HepG2 (cell line): Measurements from ENCODE around the gene VEZT. TPM values are rescaled to one million over a fixed set of nuclear protein-coding genes. Genes with fewer than 3 reads are reported as not detected.

Experiments used
- BHLHE40 ChIP-seq: IDR thresholded peaks from 2 replicates; pipeline ENCODE4 v1.6.1; 2011; ENCODE audit warnings: low read length, improper control_type of control experiment
- E2F1 ChIP-seq: sonication (generic); formaldehyde crosslinking; IDR thresholded peaks from 2 replicates; pipeline ENCODE4 v1.5.0; 2020; ENCODE audit warnings: missing genetic modification reagents
- EHMT2 ChIP-seq: fragments of 200-600 bp; sonication (generic); IDR thresholded peaks from 2 replicates; pipeline ENCODE4 v1.7.0; 2017; ENCODE audit warnings: antibody characterized with exemption, low read depth, low read length, borderline replicate concordance
- FOXM1 ChIP-seq: sonication (generic); formaldehyde crosslinking; IDR thresholded peaks from 2 replicates; pipeline ENCODE4 v1.5.0; 2020; ENCODE audit warnings: missing genetic modification reagents
- GMEB2 ChIP-seq: IDR thresholded peaks from 2 replicates; pipeline ENCODE4 v1.6.1; 2016; ENCODE audit warnings: missing biosample characterization, missing genetic modification reagents, low read depth
- HMG20B ChIP-seq: conservative IDR thresholded peaks from 2 replicates; pipeline ENCODE4 v1.6.1; 2016; ENCODE audit warnings: missing genetic modification reagents, missing compliant biosample characterization
- LRRFIP1 ChIP-seq: sonication (generic); formaldehyde crosslinking; conservative IDR thresholded peaks from 2 replicates; pipeline ENCODE4 v1.4.0; 2020; ENCODE audit warnings: missing genetic modification reagents
- MTA3 ChIP-seq: sonication (generic); formaldehyde crosslinking; IDR thresholded peaks from 2 replicates; pipeline ENCODE4 v1.4.0; 2020; ENCODE audit warnings: missing genetic modification reagents
- MYPOP ChIP-seq: sonication (generic); formaldehyde crosslinking; IDR thresholded peaks from 2 replicates; pipeline ENCODE4 v1.8.1; 2023; ENCODE audit warnings: mild to moderate bottlenecking, moderate library complexity, missing genetic modification reagents
- NFIB ChIP-seq: sonication (generic); formaldehyde crosslinking; IDR thresholded peaks from 2 replicates; pipeline ENCODE4 v1.9.0; 2021; ENCODE audit warnings: missing genetic modification reagents, mild to moderate bottlenecking, borderline replicate concordance
- NFYB ChIP-seq: sonication (generic); formaldehyde crosslinking; IDR thresholded peaks from 2 replicates; pipeline ENCODE4 v1.4.0; 2020; ENCODE audit warnings: missing genetic modification reagents
- ZNF160 ChIP-seq: sonication (generic); formaldehyde crosslinking; IDR thresholded peaks from 2 replicates; pipeline ENCODE4 v1.8.0; 2022; ENCODE audit warnings: mild to moderate bottlenecking, inconsistent platforms, missing genetic modification reagents
- ZNF251 ChIP-seq: sonication (generic); formaldehyde crosslinking; IDR thresholded peaks from 2 replicates; pipeline ENCODE4 v1.9.0; 2021; ENCODE audit warnings: mild to moderate bottlenecking, missing genetic modification reagents
- ZNF292 ChIP-seq: sonication (generic); formaldehyde crosslinking; IDR thresholded peaks from 2 replicates; pipeline ENCODE4 v1.8.1; 2022; ENCODE audit warnings: mild to moderate bottlenecking, low read depth, missing genetic modification reagents, borderline replicate concordance
- ZNF333 ChIP-seq: sonication (generic); formaldehyde crosslinking; IDR thresholded peaks from 2 replicates; pipeline ENCODE4 v1.4.0; 2020; ENCODE audit warnings: mild to moderate bottlenecking, missing genetic modification reagents, borderline replicate concordance
- ZNF441 ChIP-seq: sonication (generic); formaldehyde crosslinking; IDR thresholded peaks from 2 replicates; pipeline ENCODE4 v1.7.0; 2021; ENCODE audit warnings: missing genetic modification reagents, borderline replicate concordance
- ZNF510 ChIP-seq: sonication (generic); formaldehyde crosslinking; IDR thresholded peaks from 2 replicates; pipeline ENCODE4 v1.4.0; 2020; ENCODE audit warnings: low read depth, mild to moderate bottlenecking, missing genetic modification reagents
- polyA plus RNA-seq, 8 experiments: library from polyadenylated mRNA; depleted of rRNA in 3 of 8; stranded (reverse) in 7 of 8; unstranded in 1 of 8; fragments of >200 nt; fragmentation: Illumina TruSeq in 4 of 8; extraction: Trizol in 4 of 8; gene quantifications; 2 replicates each; pipeline versions ENCODE4 v1.2.1 to v1.2.3, GENCODE V29; 2011 to 2016; ENCODE audit warnings: low read depth in 4 of 8, missing spikeins in 1 of 8, mixed read lengths in 1 of 8; ENCODE audit not compliant: insufficient read depth in 1 of 8
- total RNA-seq, 5 experiments: library from RNA; depleted of rRNA; stranded (reverse); fragments of >200 nt; fragmentation: Illumina TruSeq; extraction: Trizol; gene quantifications; 2 replicates each; pipeline ENCODE4 v1.2.3, GENCODE V29; 2016; ENCODE audit warnings: low read depth in 1 of 5
- TF ChIP-seq, protein P1 (sequence below): sonication (generic); formaldehyde crosslinking; IDR thresholded peaks from 2 replicates; pipeline ENCODE4 v1.8.1; 2023; ENCODE audit warnings: mild to moderate bottlenecking, missing genetic modification reagents, borderline replicate concordance
- TF ChIP-seq, protein P2 (sequence below): sonication (generic); formaldehyde crosslinking; IDR thresholded peaks from 2 replicates; pipeline ENCODE4 v1.5.0; 2020; ENCODE audit warnings: missing genetic modification reagents, mild to moderate bottlenecking, borderline replicate concordance
- TF ChIP-seq, protein P3 (sequence below): sonication (generic); formaldehyde crosslinking; IDR thresholded peaks from 2 replicates; pipeline ENCODE4 v1.8.0; 2022; ENCODE audit warnings: missing genetic modification reagents, low read depth, mild to moderate bottlenecking, borderline replicate concordance

The VEZT gene
- total and polyA plus RNA-seq, 2 of the 13 experiments (the other 11 are each of a cell fraction or from before 2014, with no cell fraction given) = 35.5 to 51.6 TPM

GRCh38 chr12:95217377-95218149 lies at the start of gene VEZT, which contains the start of gene FGD6 (continued):
- TF ChIP-seq NFIB (CRISPR knock-in tag) (no peak), HMG20B (CRISPR knock-in tag) (no peak), ZNF510 (CRISPR knock-in tag) (no peak), GMEB2 (CRISPR knock-in tag) (no peak; the same call in 1 of the 2 replicates), EHMT2 (no peak), NFYB (peak; percentile 97), MYPOP (CRISPR knock-in tag) (peak; percentile 91), MTA3 (CRISPR knock-in tag) (no peak), ZNF160 (no peak), ZNF441 (CRISPR knock-in tag) (peak; percentile 79; the same call in 1 of the 2 replicates), BHLHE40 (peak; percentile 63; the same call in 1 of the 2 replicates), ZNF251 (CRISPR knock-in tag) (no peak), ZNF333 (0 out of 2 replicates have a peak, but pooled peaks have one; percentile 52), LRRFIP1 (CRISPR knock-in tag) (no peak), E2F1 (no peak; the same call in 1 of the 2 replicates), ZNF292 (CRISPR knock-in tag) (no peak; the same call in 1 of the 2 replicates), FOXM1 (no peak)
- TF ChIP-seq, protein P1, sequence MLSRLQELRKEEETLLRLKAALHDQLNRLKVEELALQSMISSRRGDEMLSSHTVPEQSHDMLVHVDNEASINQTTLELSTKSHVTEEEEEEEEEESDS (CRISPR knock-in tag) = peak; percentile 24; the same call in 1 of the 2 replicates
- TF ChIP-seq, protein P2, sequence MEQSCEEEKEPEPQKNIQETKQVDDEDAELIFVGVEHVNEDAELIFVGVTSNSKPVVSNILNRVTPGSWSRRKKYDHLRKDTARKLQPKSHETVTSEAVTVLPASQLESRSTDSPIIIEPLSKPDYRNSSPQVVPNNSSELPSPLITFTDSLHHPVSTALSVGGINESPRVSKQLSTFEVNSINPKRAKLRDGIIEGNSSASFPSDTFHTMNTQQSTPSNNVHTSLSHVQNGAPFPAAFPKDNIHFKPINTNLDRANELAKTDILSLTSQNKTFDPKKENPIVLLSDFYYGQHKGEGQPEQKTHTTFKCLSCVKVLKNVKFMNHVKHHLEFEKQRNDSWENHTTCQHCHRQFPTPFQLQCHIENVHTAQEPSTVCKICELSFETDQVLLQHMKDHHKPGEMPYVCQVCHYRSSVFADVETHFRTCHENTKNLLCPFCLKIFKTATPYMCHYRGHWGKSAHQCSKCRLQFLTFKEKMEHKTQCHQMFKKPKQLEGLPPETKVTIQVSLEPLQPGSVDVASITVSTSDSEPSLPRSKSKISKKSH (CRISPR knock-in tag) = no peak
- TF ChIP-seq, protein P3, sequence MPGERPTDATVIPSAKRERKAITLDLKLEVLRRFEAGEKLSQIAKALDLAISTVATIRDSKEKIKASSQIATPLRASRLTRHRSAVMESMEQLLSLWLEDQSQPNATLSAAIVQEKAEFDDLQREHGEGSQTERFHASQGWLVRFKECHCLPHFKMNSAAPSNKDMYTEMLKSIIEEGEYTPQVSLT = no peak
